ENCODE results near the gene SZT2. TPM values are rescaled to one million over a fixed set of nuclear protein-coding genes. Genes with fewer than 3 reads are reported as not detected.

SZT2 gene
- total and polyA plus RNA-seq, 2 of the 13 experiments (the other 11 are each of a cell fraction or from before 2014, with no cell fraction given) = 8.0 to 8.8 TPM

DNA sequence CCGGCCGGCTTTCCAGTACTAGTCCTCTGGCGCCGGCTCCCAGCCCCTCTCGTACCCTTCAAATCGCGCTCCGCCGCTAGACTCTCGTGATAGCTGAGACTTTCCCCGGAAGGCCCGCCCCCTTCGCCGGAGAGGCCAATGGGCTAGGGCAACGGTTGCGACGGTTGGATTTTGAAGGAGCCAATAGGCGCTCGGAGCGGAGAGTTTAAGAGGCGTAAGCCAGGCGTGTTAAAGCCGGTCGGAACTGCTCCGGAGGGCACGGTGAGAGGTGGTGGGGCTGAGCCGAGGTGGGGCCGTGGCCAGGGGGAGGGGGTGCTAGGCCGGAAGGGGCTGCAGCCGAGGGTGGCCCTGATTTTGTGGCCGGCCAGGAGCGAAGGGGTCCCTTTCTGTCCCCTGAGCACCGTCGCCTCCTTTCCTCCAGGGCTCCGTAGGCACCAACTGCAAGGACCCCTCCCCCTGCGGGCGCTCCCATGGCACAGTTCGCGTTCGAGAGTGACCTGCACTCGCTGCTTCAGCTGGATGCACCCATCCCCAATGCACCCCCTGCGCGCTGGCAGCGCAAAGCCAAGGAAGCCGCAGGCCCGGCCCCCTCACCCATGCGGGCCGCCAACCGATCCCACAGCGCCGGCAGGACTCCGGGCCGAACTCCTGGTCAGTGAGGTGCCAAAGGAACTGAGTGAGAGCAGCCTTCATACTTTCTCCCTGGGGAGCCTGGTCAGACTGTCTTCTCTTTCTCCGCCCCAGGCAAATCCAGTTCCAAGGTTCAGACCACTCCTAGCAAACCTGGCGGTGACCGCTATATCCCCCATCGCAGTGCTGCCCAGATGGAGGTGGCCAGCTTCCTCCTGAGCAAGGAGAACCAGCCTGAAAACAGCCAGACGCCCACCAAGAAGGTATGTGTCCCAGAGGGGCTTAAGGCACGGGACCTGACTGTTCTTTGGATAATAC is 30.7 kb upstream of the SZT2 start, which contains the start of gene CDC20 (continued):
- TF ChIP-seq ZNF569 (CRISPR knock-in tag; IDR thresholded peaks at IDR 0.05; ENCODE audit: borderline replicate concordance) = no peak
- TF ChIP-seq ZNF280B (CRISPR knock-in tag; IDR thresholded peaks at IDR 0.05; ENCODE audit: borderline replicate concordance) = no peak
- TF ChIP-seq CC2D1A (CRISPR knock-in tag; IDR thresholded peaks at IDR 0.05) = peak; percentile 97; the same call in 1 of the 2 replicates
- no peak for TF ChIP-seq SKI (IDR thresholded peaks at IDR 0.05; ENCODE audit: partially characterized antibody)
- TF ChIP-seq KLF16 (CRISPR knock-in tag; IDR thresholded peaks at IDR 0.05) = peak in 1 of 2 experiments; percentile 71; a peak in 2 of 4 replicates
- TF ChIP-seq IKZF4 (CRISPR knock-in tag; IDR thresholded peaks at IDR 0.05; ENCODE audit: borderline replicate concordance, low read depth, not compliant biosample characterization) = no peak
- peak; percentile 97 for TF ChIP-seq NFYB (CRISPR knock-in tag; IDR thresholded peaks at IDR 0.05)
- peak; percentile 81 for TF ChIP-seq ZFP90 (CRISPR knock-in tag; IDR thresholded peaks at IDR 0.05; ENCODE audit: borderline replicate concordance)
- peak; percentile 77 for TF ChIP-seq THAP11 (CRISPR knock-in tag; IDR thresholded peaks at IDR 0.05)
- no peak for TF ChIP-seq MYNN (CRISPR knock-in tag; IDR thresholded peaks at IDR 0.05; ENCODE audit: low read depth)
- TF ChIP-seq GTF3A (CRISPR knock-in tag; conservative IDR thresholded peaks at IDR 0.05) = no peak
- no peak for TF ChIP-seq ARNT (IDR thresholded peaks at IDR 0.05)
- TF ChIP-seq, protein P1, sequence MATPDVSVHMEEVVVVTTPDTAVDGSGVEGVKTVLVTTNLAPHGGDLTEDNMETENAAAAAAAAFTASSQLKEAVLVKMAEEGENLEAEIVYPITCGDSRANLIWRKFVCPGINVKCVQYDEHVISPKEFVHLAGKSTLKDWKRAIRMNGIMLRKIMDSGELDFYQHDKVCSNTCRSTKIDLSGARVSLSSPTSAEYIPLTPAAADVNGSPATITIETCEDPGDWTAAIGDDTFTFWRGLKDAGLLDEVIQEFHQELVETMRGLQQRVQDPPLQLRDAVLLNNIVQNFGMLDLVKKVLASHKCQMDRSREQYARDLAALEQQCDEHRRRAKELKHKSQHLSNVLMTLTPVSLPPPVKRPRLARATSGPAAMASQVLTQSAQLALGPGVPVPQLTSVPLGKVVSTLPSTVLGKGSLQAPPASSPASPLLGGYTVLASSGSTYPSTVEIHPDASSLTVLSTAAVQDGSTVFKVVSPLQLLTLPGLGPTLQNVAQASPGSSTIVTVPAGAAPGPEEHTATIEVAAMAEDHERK (CRISPR knock-in tag; IDR thresholded peaks at IDR 0.05; ENCODE audit: low read depth) = no peak
- TF ChIP-seq RAD21 (CRISPR knock-in tag; IDR thresholded peaks at IDR 0.05) = no peak
- TF ChIP-seq ZKSCAN1 (IDR thresholded peaks at IDR 0.05; ENCODE audit: low read length) = no peak
- TF ChIP-seq ZNF619 (CRISPR knock-in tag; IDR thresholded peaks at IDR 0.05) = no peak
- TF ChIP-seq TGIF2 (CRISPR knock-in tag; IDR thresholded peaks at IDR 0.05) = peak; percentile 88
- TF ChIP-seq ZKSCAN8 (CRISPR knock-in tag; IDR thresholded peaks at IDR 0.05; ENCODE audit: borderline replicate concordance) = no peak
- TF ChIP-seq HOXD1 (CRISPR knock-in tag; IDR thresholded peaks at IDR 0.05) = no peak
- TF ChIP-seq ZZZ3 (CRISPR knock-in tag; IDR thresholded peaks at IDR 0.05; ENCODE audit: borderline replicate concordance) = no peak
- TF ChIP-seq MATR3 (CRISPR knock-in tag; IDR thresholded peaks at IDR 0.05) = no peak
- no peak for TF ChIP-seq RARA (CRISPR knock-in tag; IDR thresholded peaks at IDR 0.05)
- TF ChIP-seq, protein P2, sequence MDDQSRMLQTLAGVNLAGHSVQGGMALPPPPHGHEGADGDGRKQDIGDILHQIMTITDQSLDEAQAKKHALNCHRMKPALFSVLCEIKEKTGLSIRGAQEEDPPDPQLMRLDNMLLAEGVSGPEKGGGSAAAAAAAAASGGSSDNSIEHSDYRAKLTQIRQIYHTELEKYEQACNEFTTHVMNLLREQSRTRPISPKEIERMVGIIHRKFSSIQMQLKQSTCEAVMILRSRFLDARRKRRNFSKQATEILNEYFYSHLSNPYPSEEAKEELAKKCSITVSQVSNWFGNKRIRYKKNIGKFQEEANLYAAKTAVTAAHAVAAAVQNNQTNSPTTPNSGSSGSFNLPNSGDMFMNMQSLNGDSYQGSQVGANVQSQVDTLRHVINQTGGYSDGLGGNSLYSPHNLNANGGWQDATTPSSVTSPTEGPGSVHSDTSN (CRISPR knock-in tag; IDR thresholded peaks at IDR 0.05; ENCODE audit: borderline replicate concordance) = no peak
- no peak for TF ChIP-seq NFE2L2 (IDR thresholded peaks at IDR 0.05; ENCODE audit: low read length)
- TF ChIP-seq BHLHE40 (IDR thresholded peaks at IDR 0.05; ENCODE audit: low read length) = no peak
